SK-N-SH treated with all-trans-retinoic acid at 6 μM for 48 hours (cell line): ENCODE measurements around the gene ATP2B3.

ENCODE experiments used
- ATAC-seq: fragments of 200-7000 bp; cut with Tn5 transposase; 3 replicates; pipeline ENCODE4 v1.9.1; 2020; ENCODE audit warnings: mild to moderate bottlenecking, moderate library complexity
- ARNTL ChIP-seq: fragments of 450-650 bp; formaldehyde crosslinking; IDR thresholded peaks from 2 replicates; pipeline ENCODE4 v1.5.0; 2020; ENCODE audit warnings: low read depth, mild to moderate bottlenecking, moderate library complexity, borderline replicate concordance
- BACH2 ChIP-seq: fragments of 250-450 bp; sonication (Bioruptor Pico); IDR thresholded peaks from 2 replicates; pipeline ENCODE4 v1.9.0; 2021; ENCODE audit warnings: mild to moderate bottlenecking, borderline replicate concordance
- CSDC2 ChIP-seq: fragments of 250-450 bp; sonication (Bioruptor Pico); IDR thresholded peaks from 2 replicates; pipeline ENCODE4 v1.5.0; 2020; ENCODE audit warnings: mild to moderate bottlenecking, moderate library complexity
- GLIS3 ChIP-seq: fragments of 250-450 bp; sonication (Bioruptor Pico); IDR thresholded peaks from 2 replicates; pipeline ENCODE4 v1.5.0; 2020; ENCODE audit warnings: mild to moderate bottlenecking, moderate library complexity
- ISL1 ChIP-seq: fragments of 250-450 bp; sonication (Bioruptor Pico); IDR thresholded peaks from 2 replicates; pipeline ENCODE4 v2.1.2; 2022; ENCODE audit warnings: mild to moderate bottlenecking, moderate library complexity
- OSR1 ChIP-seq: fragments of 250-450 bp; sonication (Bioruptor Pico); IDR thresholded peaks from 2 replicates; pipeline ENCODE4 v1.8.0; 2022; ENCODE audit warnings: moderate library complexity, mild to moderate bottlenecking, inconsistent platforms
- PPARA ChIP-seq: fragments of 250-450 bp; sonication (Bioruptor Pico); IDR thresholded peaks from 2 replicates; pipeline ENCODE4 v1.5.0; 2020; ENCODE audit warnings: mild to moderate bottlenecking, borderline replicate concordance
- SNAI2 ChIP-seq: fragments of 250-450 bp; sonication (Bioruptor Pico); IDR thresholded peaks from 2 replicates; pipeline ENCODE4 v1.5.0; 2020; ENCODE audit warnings: mild to moderate bottlenecking, moderate library complexity
- TCF4 ChIP-seq: fragments of 250-450 bp; sonication (Bioruptor Pico); IDR thresholded peaks from 2 replicates; pipeline ENCODE4 v1.8.0; 2021; ENCODE audit warnings: mild to moderate bottlenecking, moderate library complexity, borderline replicate concordance
- TOX ChIP-seq: fragments of 250-450 bp; sonication (Bioruptor Pico); IDR thresholded peaks from 2 replicates; pipeline ENCODE4 v1.8.0; 2021; ENCODE audit warnings: mild to moderate bottlenecking, moderate library complexity, borderline replicate concordance
- ZC3H10 ChIP-seq: fragments of 250-450 bp; sonication (Bioruptor Pico); IDR thresholded peaks from 2 replicates; pipeline ENCODE4 v1.5.1; 2021; ENCODE audit warnings: mild to moderate bottlenecking, moderate library complexity
- ZFP3 ChIP-seq: fragments of 250-450 bp; sonication (Bioruptor Pico); IDR thresholded peaks from 2 replicates; pipeline ENCODE4 v1.5.0; 2020; ENCODE audit warnings: mild to moderate bottlenecking, moderate library complexity
- ZFP30 ChIP-seq: fragments of 450-650 bp; formaldehyde crosslinking; IDR thresholded peaks from 2 replicates; pipeline ENCODE4 v1.5.0; 2022; ENCODE audit warnings: mild to moderate bottlenecking, moderate library complexity
- ZNF565 ChIP-seq: fragments of 450-650 bp; formaldehyde crosslinking; conservative IDR thresholded peaks from 2 replicates; pipeline ENCODE4 v1.5.0; 2020; ENCODE audit warnings: low read depth, mild to moderate bottlenecking, moderate library complexity
- ZNF70 ChIP-seq: fragments of 450-650 bp; formaldehyde crosslinking; IDR thresholded peaks from 2 replicates; pipeline ENCODE4 v1.5.0; 2020; ENCODE audit warnings: mild to moderate bottlenecking, moderate library complexity
- ZNF8 ChIP-seq: fragments of 450-650 bp; formaldehyde crosslinking; IDR thresholded peaks from 2 replicates; pipeline ENCODE4 v1.5.0; 2020; ENCODE audit warnings: mild to moderate bottlenecking, moderate library complexity
- TF ChIP-seq, protein P1 (sequence below): fragments of 250-450 bp; sonication (Bioruptor Pico); IDR thresholded peaks from 2 replicates; pipeline ENCODE4 v1.8.0; 2020; ENCODE audit warnings: mild to moderate bottlenecking, moderate library complexity, borderline replicate concordance
- TF ChIP-seq, protein P2 (sequence below): fragments of 250-450 bp; sonication (Bioruptor Pico); IDR thresholded peaks from 2 replicates; pipeline ENCODE4 v1.5.1; 2020; ENCODE audit warnings: low read depth, mild to moderate bottlenecking, moderate library complexity
- TF ChIP-seq, protein P3 (sequence below): fragments of 250-450 bp; sonication (Bioruptor Pico); IDR thresholded peaks from 2 replicates; pipeline ENCODE4 v1.5.0; 2020; ENCODE audit warnings: mild to moderate bottlenecking, moderate library complexity

Gene ATP2B3

DNA sequence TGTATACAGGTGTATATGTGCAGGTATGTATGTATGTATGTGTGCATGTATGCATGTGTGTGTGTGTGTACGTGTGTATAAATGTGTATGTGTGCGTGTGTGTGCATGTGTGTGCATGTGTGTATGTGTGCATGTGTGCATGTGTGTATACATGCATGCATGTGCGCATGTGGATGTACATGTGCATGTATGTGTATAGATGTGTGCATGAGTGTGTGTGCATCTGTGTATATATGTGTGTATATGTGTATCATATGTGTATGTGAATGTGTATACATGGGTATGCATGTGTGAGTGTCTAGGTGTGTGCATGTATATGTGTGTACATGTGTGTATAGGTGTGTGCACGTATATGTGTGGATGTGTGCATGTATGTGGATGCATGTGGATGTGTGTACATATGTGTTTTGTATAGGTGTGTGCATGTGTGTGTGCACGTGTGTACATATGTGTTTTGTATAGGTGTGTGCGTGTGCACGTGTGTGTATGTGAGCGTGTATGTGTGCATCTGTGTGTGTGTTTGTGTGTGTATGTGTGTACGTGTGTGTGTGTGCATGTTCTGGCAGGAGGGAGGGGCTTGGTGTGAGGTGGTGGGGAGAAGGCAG is 16.7 kb upstream of the ATP2B3 start:
- no peak for TF ChIP-seq ZNF8 (CRISPR knock-in tag)
- TF ChIP-seq, protein P1, sequence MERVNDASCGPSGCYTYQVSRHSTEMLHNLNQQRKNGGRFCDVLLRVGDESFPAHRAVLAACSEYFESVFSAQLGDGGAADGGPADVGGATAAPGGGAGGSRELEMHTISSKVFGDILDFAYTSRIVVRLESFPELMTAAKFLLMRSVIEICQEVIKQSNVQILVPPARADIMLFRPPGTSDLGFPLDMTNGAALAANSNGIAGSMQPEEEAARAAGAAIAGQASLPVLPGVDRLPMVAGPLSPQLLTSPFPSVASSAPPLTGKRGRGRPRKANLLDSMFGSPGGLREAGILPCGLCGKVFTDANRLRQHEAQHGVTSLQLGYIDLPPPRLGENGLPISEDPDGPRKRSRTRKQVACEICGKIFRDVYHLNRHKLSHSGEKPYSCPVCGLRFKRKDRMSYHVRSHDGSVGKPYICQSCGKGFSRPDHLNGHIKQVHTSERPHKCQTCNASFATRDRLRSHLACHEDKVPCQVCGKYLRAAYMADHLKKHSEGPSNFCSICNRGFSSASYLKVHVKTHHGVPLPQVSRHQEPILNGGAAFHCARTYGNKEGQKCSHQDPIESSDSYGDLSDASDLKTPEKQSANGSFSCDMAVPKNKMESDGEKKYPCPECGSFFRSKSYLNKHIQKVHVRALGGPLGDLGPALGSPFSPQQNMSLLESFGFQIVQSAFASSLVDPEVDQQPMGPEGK (CRISPR knock-in tag) = no peak
- TF ChIP-seq GLIS3 (CRISPR knock-in tag) = no peak
- no peak for TF ChIP-seq BACH2 (CRISPR knock-in tag)
- TF ChIP-seq, protein P2, sequence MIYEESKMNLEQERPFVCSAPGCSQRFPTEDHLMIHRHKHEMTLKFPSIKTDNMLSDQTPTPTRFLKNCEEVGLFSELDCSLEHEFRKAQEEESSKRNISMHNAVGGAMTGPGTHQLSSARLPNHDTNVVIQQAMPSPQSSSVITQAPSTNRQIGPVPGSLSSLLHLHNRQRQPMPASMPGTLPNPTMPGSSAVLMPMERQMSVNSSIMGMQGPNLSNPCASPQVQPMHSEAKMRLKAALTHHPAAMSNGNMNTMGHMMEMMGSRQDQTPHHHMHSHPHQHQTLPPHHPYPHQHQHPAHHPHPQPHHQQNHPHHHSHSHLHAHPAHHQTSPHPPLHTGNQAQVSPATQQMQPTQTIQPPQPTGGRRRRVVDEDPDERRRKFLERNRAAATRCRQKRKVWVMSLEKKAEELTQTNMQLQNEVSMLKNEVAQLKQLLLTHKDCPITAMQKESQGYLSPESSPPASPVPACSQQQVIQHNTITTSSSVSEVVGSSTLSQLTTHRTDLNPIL (CRISPR knock-in tag) = no peak
- TF ChIP-seq SNAI2 (CRISPR knock-in tag) = no peak
- TF ChIP-seq PPARA (CRISPR knock-in tag) = no peak

DNA sequence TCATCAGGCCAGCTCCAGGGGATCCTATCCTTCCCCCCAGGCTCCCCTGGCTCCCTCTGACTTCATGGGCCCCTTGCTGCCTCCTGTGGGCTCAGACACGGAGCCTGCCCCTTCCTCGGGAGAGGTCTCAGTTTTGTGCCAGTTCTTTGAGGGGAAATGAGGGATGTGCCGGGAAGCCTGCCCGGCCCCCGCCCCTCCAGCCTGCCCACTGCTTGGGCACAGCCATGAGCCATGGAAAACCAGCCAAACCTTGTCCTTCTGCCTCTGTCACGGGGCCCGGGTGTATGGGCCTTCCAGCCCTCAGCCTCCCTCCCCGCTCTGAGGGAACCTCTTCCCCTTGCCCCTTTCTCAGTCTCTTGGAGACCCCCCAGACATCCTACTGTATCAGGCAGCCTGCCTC is 15.9 kb upstream of the ATP2B3 start:
- TF ChIP-seq, protein P3, sequence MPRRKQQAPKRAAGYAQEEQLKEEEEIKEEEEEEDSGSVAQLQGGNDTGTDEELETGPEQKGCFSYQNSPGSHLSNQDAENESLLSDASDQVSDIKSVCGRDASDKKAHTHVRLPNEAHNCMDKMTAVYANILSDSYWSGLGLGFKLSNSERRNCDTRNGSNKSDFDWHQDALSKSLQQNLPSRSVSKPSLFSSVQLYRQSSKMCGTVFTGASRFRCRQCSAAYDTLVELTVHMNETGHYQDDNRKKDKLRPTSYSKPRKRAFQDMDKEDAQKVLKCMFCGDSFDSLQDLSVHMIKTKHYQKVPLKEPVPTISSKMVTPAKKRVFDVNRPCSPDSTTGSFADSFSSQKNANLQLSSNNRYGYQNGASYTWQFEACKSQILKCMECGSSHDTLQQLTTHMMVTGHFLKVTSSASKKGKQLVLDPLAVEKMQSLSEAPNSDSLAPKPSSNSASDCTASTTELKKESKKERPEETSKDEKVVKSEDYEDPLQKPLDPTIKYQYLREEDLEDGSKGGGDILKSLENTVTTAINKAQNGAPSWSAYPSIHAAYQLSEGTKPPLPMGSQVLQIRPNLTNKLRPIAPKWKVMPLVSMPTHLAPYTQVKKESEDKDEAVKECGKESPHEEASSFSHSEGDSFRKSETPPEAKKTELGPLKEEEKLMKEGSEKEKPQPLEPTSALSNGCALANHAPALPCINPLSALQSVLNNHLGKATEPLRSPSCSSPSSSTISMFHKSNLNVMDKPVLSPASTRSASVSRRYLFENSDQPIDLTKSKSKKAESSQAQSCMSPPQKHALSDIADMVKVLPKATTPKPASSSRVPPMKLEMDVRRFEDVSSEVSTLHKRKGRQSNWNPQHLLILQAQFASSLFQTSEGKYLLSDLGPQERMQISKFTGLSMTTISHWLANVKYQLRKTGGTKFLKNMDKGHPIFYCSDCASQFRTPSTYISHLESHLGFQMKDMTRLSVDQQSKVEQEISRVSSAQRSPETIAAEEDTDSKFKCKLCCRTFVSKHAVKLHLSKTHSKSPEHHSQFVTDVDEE (CRISPR knock-in tag) = no peak
- TF ChIP-seq TCF4 (CRISPR knock-in tag) (no peak), ZNF70 (no peak), ZFP30 (no peak), ISL1 (no peak)
- TF ChIP-seq, protein P2 (CRISPR knock-in tag) = no peak
- no peak for ATAC-seq

More for the DNA sequence above, 16.7 kb upstream of the ATP2B3 start:
- no peak for ATAC-seq

DNA sequence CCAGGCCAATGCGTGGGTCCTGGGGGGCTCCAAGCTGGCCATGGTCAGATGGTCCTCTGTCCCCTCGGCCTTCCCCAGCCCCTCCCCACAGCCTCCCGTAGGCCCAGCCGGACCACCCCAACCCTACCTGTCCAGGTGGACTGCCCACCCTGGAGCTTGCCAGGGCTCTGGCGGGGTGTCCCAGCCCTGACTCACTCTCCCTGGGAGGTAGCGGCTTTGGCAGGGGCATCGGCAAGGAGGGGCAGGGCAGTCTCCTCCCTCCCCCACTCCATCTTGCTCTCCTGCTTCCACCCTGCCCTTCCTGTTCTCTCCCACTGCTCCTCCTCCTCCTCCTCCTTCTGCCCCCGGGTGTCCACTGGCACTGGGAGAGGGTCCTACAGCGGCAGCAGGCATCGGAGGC is 15.3 kb upstream of the ATP2B3 start:
- no peak for ATAC-seq
- TF ChIP-seq GLIS3 (CRISPR knock-in tag) (no peak), TOX (CRISPR knock-in tag) (no peak), ZNF565 (CRISPR knock-in tag) (no peak), OSR1 (CRISPR knock-in tag) (no peak), BACH2 (CRISPR knock-in tag) (no peak), ZFP3 (CRISPR knock-in tag) (no peak), ZFP30 (no peak), SNAI2 (CRISPR knock-in tag) (no peak), ISL1 (no peak), ZC3H10 (CRISPR knock-in tag) (no peak), TCF4 (CRISPR knock-in tag) (no peak), ZNF8 (CRISPR knock-in tag) (no peak), CSDC2 (CRISPR knock-in tag) (no peak), ARNTL (CRISPR knock-in tag) (no peak)
- TF ChIP-seq, protein P1 (CRISPR knock-in tag) = no peak
- TF ChIP-seq, protein P2 (CRISPR knock-in tag) = no peak
- TF ChIP-seq, all 23 proteins: peak for 0
